Ammon's horn (tissue), 1 donor: ENCODE results near the gene TSSK6.
A peak's percentile ranks its signal among the peaks of the same experiment; 100 is the strongest.

ENCODE experiments used
- DNase-seq: peaks from one replicate; pipeline ENCODE4 v3.0.0-alpha.2; 2016; ENCODE audit warnings: low spot score

TSSK6 gene

GRCh38 chr19:19530889-19531288, 15.5 kb upstream of the TSSK6 start:
- no peak for DNase-seq

- peak; percentile 61 for DNase-seq
Measured at GRCh38 chr19:19530423-19530804, 15.1 kb upstream of the TSSK6 start.

GRCh38 chr19:19529783-19530422, 14.6 kb upstream of the TSSK6 start:
- DNase-seq: no peak

GRCh38 chr19:19528721-19529490, 13.6 kb upstream of the TSSK6 start, which contains the start of gene YJEFN3:
TSS of gene YJEFN3 (plus strand) at chr19:19528911. CDS start at chr19:19528933, 22 bp downstream.
- DNase-seq: peak; percentile 82

- no peak for DNase-seq
Measured at GRCh38 chr19:19527674-19528625, 12.6 kb upstream of the TSSK6 start.

GRCh38 chr19:19527371-19527656, 12.0 kb upstream of the TSSK6 start:
- DNase-seq: no peak

- DNase-seq: no peak
Measured at GRCh38 chr19:19526581-19527370, 11.4 kb upstream of the TSSK6 start.

GRCh38 chr19:19525611-19526380, 10.4 kb upstream of the TSSK6 start:
- DNase-seq: no peak

GRCh38 chr19:19524053-19524452, 8.7 kb upstream of the TSSK6 start:
- DNase-seq: no peak

GRCh38 chr19:19523177-19523576, 7.8 kb upstream of the TSSK6 start:
- DNase-seq: no peak

GRCh38 chr19:19520989-19521388, 5.6 kb upstream of the TSSK6 start:
- no peak for DNase-seq

GRCh38 chr19:19517235-19517619, 1.9 kb upstream of the TSSK6 start:
- DNase-seq: no peak

GRCh38 chr19:19515642-19516519, 533 bp upstream of the TSSK6 start, which contains the start of gene NDUFA13:
TSS of gene NDUFA13 (plus strand) at chr19:19516225. CDS start at chr19:19516239, 14 bp downstream.
- peak; percentile 93 for DNase-seq

GRCh38 chr19:19514215-19514657, 1.1 kb downstream of the TSSK6 start:
- no peak for DNase-seq

GRCh38 chr19:19513682-19514081, 1.7 kb downstream of the TSSK6 start:
- no peak for DNase-seq

- DNase-seq: no peak
Measured at GRCh38 chr19:19510432-19510831, 4.9 kb downstream of the TSSK6 start.

GRCh38 chr19:19508217-19508616, 7.1 kb downstream of the TSSK6 start:
- no peak for DNase-seq

- DNase-seq: no peak
Measured at GRCh38 chr19:19507354-19507753, 8.0 kb downstream of the TSSK6 start.

GRCh38 chr19:19506592-19506991, 8.8 kb downstream of the TSSK6 start:
- peak; percentile 72 for DNase-seq
